Left lobe of liver (tissue), 2 donors: ENCODE measurements around the gene HHIP. TPM values are rescaled to one million over a fixed set of nuclear protein-coding genes. Genes with fewer than 3 reads are reported as not detected.

ENCODE experiments used
- ATAC-seq: fragments of 200-7000 bp; cut with Tn5 transposase; one replicate; pipeline ENCODE4 v1.9.1; 2020; ENCODE audit warnings: mild to moderate bottlenecking, moderate library complexity
- DNase-seq: peaks from one replicate; pipeline ENCODE4 v3.0.0-alpha.2; 2020; ENCODE audit warnings: low spot score
- total RNA-seq: library from RNA; stranded (reverse); gene quantifications from one replicate; pipeline ENCODE4 v1.2.1, GENCODE V29; 2021
- donor health status: DM: no; HTN: no; CAD: no; lungs with moderate emphysema.
- donor health status: DM: no; HTN: yes; CAD: no.

HHIP gene
- total RNA-seq, 1 donor from 2014 or later: 5.8 TPM

- ATAC-seq: no peak
- no peak for DNase-seq
Measured at GRCh38 chr4:144655491-144655890, 9.5 kb downstream of the HHIP start.

GRCh38 chr4:144656850-144657249 is 10.9 kb downstream of the HHIP start:
- ATAC-seq (no peak), DNase-seq (no peak)

GRCh38 chr4:144658015-144658567 is 12.1 kb downstream of the HHIP start:
- no peak for ATAC-seq

GRCh38 chr4:144658903-144659302 is 12.9 kb downstream of the HHIP start:
- DNase-seq (no peak), ATAC-seq (no peak)

More at GRCh38 chr4:144658015-144658567, 12.1 kb downstream of the HHIP start:
- no peak for DNase-seq

- ATAC-seq (no peak), DNase-seq (no peak)
Measured at GRCh38 chr4:144659447-144659846, 13.5 kb downstream of the HHIP start.

DNA sequence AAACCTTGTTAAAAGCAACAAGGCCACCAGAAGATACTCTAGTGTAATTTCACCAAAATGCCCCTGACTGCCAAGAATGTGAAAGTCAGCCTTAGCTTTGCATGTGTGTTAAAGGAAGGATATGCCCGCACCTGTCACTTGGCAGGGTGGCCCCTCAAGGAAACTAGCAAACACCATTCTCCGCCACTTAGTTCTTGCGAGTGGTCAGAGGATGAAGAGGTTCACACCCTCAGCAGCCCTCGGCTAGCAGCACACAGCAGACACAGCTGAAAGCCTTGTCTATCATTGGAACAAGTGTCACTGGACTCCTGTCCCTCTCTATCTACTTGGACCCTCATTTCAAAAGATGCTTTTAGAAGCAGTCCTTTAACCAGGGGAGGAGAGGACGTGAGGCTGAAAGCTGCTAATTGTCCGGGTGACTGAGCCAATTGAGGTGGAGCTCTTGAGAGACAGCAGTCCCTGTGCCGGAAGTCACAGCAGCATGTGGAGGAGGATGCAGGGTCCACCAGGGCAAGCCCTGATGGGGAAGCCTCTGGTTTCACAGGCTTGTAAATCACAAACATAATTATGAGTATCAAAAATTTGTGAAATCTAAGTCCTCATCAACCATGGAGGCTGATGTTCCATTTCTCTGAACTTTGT is 18.0 kb downstream of the HHIP start:
- ATAC-seq (no peak), DNase-seq (no peak)

DNA sequence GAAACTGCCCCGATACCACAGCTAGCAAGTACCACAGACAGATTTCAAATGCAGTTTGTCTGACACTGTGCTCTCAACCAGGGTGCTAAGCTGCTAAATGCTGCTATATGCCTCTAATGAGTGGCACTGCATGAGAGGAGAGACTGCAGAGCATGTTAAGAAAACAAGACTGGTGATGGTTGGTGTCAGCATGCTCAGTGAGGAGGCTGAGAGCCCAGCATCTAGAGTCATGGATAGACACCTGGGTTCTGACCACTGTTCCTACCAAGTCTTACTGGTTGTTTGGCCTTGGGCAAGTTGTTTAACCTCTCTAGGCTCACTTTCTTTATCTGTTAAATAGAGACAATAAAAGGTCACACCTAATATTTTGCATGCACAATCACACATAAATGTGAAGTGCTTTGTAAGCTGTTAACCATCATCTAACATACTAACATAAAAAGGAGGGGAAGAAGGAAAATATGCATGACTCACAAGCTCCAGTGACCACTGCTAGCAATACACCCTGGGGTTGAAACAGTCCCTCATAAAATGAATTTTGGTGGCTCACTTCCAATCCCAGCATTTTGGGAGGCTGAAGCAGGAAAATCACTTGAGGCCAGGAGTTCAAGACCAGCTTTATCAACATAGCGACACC is 20.7 kb downstream of the HHIP start:
- DNase-seq: no peak
- ATAC-seq: no peak

GRCh38 chr4:144667500-144667899 is 21.5 kb downstream of the HHIP start:
- ATAC-seq: no peak
- DNase-seq: no peak

- ATAC-seq (no peak), DNase-seq (no peak)
Measured at GRCh38 chr4:144670776-144671175, 24.8 kb downstream of the HHIP start.

GRCh38 chr4:144674711-144675110 is 28.8 kb downstream of the HHIP start:
- DNase-seq (no peak), ATAC-seq (no peak)

GRCh38 chr4:144681806-144682205 is 35.9 kb downstream of the HHIP start:
- DNase-seq (no peak), ATAC-seq (no peak)

GRCh38 chr4:144683516-144683915 is 37.6 kb downstream of the HHIP start:
- DNase-seq: no peak
- ATAC-seq: no peak

DNA sequence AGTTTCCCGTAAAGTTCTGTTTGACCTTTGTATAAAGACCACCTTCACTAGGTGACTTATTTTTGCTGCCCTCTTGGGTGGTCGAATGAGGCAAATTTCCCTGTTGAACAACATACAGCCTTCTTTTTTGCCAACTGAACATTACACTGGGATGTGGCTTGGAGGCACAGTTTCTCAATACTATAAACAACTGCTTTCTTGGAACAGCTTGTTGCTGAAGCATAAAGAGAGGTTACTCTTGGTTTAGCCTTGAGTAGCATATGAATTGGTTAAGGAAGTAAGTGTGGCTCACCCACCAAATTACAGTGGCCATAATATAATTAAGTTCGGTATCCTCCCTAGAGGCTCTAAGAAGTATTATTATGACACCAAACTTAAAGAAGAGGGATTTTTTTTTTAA is 40.0 kb downstream of the HHIP start:
- DNase-seq: no peak
- ATAC-seq: no peak

DNA sequence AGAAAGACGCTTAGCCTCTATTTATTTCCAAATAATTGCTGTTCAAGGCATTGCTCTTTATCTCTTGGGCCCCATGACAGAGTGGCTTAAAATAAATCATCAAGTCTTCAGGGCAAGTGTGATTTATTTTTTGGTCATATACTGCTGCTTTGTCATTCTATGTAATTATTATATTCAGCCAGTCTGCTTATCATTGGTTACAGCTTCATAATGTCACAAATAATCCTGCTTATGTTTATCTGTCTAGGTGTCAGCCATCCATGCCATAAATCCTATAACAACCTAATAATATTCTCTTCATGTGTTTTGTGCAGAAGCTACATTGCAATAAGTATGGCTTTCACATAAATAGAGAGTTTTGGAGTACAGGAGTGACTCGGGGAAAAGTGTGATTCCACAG is 41.0 kb downstream of the HHIP start:
- no peak for DNase-seq
- no peak for ATAC-seq

GRCh38 chr4:144687466-144687865 is 41.5 kb downstream of the HHIP start:
- no peak for DNase-seq
- ATAC-seq: no peak

DNA sequence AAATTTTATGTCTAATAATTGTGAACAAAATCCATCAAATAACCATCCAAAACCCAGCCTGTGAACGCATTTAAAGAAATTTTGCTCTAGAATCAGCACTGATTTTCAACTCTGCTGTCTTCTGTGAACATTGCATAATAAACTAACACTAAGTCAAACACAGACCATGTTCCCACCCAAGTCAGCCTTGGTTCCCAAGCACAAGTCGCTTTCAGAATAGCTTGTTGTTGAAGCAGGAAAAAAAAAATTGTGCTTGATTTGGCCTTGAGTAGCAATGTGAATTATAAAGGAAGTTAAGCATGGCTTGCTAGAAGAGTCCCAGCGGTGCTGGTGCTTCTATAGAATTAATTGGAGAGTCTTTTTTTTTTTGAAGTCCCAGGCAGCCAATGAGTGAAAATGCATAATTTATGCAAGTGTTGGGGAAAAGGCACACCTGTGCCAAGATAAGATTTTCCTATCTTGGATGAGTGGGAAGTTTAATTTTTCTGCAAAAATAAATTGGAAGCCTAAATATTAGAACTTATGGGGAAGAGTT is 42.1 kb downstream of the HHIP start:
- ATAC-seq (no peak), DNase-seq (no peak)

- ATAC-seq (no peak), DNase-seq (no peak)
Measured at GRCh38 chr4:144689125-144689524, 43.2 kb downstream of the HHIP start.

DNA sequence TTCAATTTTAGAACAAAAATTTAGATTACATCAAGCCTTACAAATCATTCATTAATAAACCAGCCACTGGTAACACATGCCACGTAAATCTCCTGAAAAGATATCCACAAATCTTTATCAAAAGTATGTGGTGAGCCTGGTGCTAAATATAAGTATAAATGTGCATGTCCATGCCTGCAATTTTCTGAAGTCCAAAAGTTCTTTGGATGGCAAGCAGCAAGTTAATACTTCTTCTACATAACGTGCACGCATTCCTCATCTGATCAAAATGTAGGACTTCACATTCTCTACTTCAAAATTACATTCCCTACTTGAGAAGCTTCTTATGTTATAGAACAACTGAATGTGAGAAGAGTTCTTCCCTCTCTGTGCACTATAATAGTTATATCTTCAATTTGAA is 49.8 kb downstream of the HHIP start:
- DNase-seq (no peak), ATAC-seq (no peak)

- no peak for ATAC-seq
- DNase-seq: no peak
Measured at GRCh38 chr4:144696376-144696775, 50.4 kb downstream of the HHIP start.

- ATAC-seq: no peak
Measured at GRCh38 chr4:144699565-144699964, 53.6 kb downstream of the HHIP start.

DNA sequence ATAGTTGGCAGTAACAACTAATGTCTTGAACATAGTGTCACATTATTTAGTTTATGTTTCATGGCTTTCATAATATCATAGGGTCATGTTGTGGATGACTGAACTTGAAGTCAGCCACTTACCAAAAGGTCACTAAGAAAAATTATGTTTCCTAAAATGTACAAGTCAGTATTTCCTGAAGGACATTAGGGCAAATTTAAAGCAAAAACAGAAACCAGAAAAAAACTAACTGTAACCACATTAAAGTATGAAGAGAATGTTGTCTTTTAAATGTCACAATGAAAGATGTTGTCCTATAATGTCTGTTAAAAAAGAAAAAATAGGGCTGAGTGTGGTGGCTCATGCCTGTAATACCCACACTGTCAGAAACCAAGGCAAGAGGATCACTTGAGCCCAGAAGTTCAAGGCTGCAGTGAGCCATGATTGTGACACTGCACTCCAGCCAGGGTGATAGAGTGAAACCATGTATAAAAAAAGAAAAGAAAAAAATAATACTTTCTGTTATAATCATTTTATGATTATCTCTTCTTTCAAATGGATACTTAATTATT is 55.8 kb downstream of the HHIP start:
- no peak for ATAC-seq
- no peak for DNase-seq

More at GRCh38 chr4:144699565-144699964, 53.6 kb downstream of the HHIP start:
- no peak for DNase-seq

DNA sequence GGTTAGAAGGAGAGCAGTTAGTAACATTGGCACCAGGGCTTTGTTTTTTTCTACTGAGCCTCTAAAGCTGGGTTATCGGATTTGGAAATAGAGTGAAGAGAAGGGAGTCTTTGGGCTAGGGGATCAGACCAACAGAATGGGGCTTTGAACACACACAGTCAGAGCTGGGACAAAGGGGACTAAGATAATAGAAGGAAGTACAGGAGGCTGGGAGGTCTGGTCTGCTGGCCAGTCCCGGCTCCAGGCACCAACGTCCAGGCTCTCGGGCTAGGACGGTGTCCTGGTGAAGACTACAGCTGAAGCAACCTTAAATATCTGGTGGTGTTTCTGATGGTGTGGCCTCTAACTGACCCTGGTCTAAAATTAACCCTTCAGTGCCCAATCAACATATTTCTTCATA is 57.5 kb downstream of the HHIP start:
- DNase-seq (no peak), ATAC-seq (no peak)
